Ovary (tissue), 9 donors: Measurements from ENCODE around the gene NDUFA3. TPM values are rescaled to one million over a fixed set of nuclear protein-coding genes. Genes with fewer than 3 reads are reported as not detected.

Experiments
- DNase-seq, 5 donors: peaks; one replicate each; pipeline ENCODE4 v3.0.0-alpha.2; 2019 to 2020
- H3K27ac ChIP-seq, 2 donors: fragments of 200-600 bp; one replicate each; pipeline versions ENCODE4 v1.5.1 to v1.8.0; 2019 to 2022
- H3K27me3 ChIP-seq: fragments of 200-600 bp; one replicate; pipeline ENCODE4 v1.8.0; 2022
- H3K36me3 ChIP-seq: fragments of 200-600 bp; sonication (generic); one replicate; pipeline ENCODE4 v1.5.1; 2019
- H3K4me1 ChIP-seq: one replicate; pipeline ENCODE4 v1.8.1; 2013; ENCODE audit warnings: mild to moderate bottlenecking, moderate library complexity; ENCODE audit not compliant: insufficient read depth
- H3K4me3 ChIP-seq: fragments of 200-600 bp; sonication (generic); one replicate; pipeline ENCODE4 v1.5.1; 2017
- H3K9me3 ChIP-seq, 2 donors: fragments of 200-600 bp in 1 of 2; sonication (generic) in 1 of 2; one replicate each; pipeline versions ENCODE4 v1.5.1 to v1.8.1; 2013 to 2019; ENCODE audit warnings: mild to moderate bottlenecking in 1 of 2, moderate library complexity in 1 of 2
- EP300 ChIP-seq: sonication (generic); formaldehyde crosslinking; IDR thresholded peaks from one replicate; pipeline ENCODE4 v1.6.1; 2017; ENCODE audit warnings: antibody characterized with exemption
- POLR2A ChIP-seq: fragments of 450-650 bp; IDR thresholded peaks from one replicate; pipeline ENCODE4 v1.6.1; 2017; ENCODE audit warnings: antibody characterized with exemption, mild to moderate bottlenecking, moderate library complexity
- WGBS, 3 donors: extraction: QIAGEN DNeasy Blood & Tissue Kit in 1 of 3; methylation state at CpG; one replicate each; pipeline versions ENCODE4 v1.1.5 to v1.1.7; 2013 to 2017; 5-methylcytosine and 5-hydroxymethylcytosine counted together
- intact Hi-C, 4 donors: fragments of 100-400 bp; cut with DNase I; formaldehyde crosslinking; loops; one replicate each; pipeline versions ENCODE4 v1.11.0 to v1.15.1; 2022 to 2023
- polyA plus RNA-seq, 2 donors: library from polyadenylated mRNA; stranded (reverse); fragments of 200-250 nt in 1 of 2; fragments of 350-450 nt in 1 of 2; fragmentation: Illumina TruSeq in 1 of 2; extraction: RNeasy Lipid Tissue Mini Kit (QIAGEN cat#74804) in 1 of 2; gene quantifications; one replicate each; pipeline ENCODE4 v1.2.3, GENCODE V29; 2013 to 2014
- total RNA-seq, 7 donors: library from RNA; depleted of rRNA in 2 of 7; stranded (reverse); fragments of >200 nt in 2 of 7; fragmentation: NEBNext Ultra II Directional in 3 of 7; extraction: Animal tissue kit (Norgen Biotek cat#: 25700) in 3 of 7; gene quantifications; one replicate each; pipeline versions ENCODE4 v1.1.0 to v1.2.4, GENCODE V29; 2016 to 2023
- TF ChIP-seq, protein P1 (sequence below), 3 donors: fragments of 450-650 bp in 2 of 3; fragments of 200-600 bp in 1 of 3; IDR thresholded peaks; one replicate each; pipeline versions ENCODE4 v1.5.1 to v1.8.0; 2016 to 2022; ENCODE audit warnings: antibody characterized with exemption in 3 of 3, mild to moderate bottlenecking in 1 of 3
- donor health status: DM: no; HTN: no; CAD: no; lungs with moderate emphysema.
- donor health status: DM: no; HTN: no; CAD: no.
- donor health status: Bipolar disorder and iron deficiency.
- donor health status: DM: yes; HTN: yes; CAD: no.
- donor health status: DM: no; HTN: no; CAD: no.
- donor health status: DM: yes; HTN: yes; CAD: no.

Gene NDUFA3
- total and polyA plus RNA-seq, 9 donors = 6.2 to 110 (median 82.1) TPM

DNA sequence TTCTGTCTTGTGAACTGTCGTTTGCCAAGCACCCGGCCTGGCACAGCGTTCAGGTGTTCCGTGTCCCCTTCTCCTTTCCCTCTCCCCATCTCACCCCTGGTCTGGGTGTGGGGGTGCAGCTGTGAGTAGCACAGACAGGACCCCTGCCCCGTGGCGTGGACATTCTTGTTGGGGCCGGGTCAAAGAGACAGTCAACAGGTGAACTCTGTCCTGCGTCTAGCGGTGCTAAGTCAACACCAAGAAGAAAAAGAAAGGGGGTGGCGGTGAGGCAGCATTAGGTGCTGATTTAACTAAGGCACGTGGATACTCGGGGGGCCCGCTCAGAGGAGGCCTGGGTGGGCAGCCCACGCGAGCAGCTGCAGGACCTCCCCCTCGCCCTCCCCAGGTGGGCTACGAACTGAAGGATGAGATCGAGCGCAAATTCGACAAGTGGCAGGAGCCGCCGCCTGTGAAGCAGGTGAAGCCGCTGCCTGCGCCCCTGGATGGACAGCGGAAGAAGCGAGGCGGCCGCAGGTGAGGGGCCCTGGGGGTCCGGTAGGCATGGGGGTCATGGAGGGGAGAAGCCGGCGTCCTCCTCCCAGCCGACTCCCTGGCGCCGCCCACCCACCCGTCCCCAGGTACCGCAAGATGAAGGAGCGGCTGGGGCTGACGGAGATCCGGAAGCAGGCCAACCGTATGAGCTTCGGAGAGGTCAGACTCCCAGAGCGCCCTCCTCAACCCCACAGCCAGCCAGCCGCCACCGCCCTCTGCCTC, 25.2 kb downstream of the NDUFA3 start:
- intact Hi-C loops = no loop called here
- TF ChIP-seq POLR2A (no peak), EP300 (no peak)
- TF ChIP-seq, protein P1, sequence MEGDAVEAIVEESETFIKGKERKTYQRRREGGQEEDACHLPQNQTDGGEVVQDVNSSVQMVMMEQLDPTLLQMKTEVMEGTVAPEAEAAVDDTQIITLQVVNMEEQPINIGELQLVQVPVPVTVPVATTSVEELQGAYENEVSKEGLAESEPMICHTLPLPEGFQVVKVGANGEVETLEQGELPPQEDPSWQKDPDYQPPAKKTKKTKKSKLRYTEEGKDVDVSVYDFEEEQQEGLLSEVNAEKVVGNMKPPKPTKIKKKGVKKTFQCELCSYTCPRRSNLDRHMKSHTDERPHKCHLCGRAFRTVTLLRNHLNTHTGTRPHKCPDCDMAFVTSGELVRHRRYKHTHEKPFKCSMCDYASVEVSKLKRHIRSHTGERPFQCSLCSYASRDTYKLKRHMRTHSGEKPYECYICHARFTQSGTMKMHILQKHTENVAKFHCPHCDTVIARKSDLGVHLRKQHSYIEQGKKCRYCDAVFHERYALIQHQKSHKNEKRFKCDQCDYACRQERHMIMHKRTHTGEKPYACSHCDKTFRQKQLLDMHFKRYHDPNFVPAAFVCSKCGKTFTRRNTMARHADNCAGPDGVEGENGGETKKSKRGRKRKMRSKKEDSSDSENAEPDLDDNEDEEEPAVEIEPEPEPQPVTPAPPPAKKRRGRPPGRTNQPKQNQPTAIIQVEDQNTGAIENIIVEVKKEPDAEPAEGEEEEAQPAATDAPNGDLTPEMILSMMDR (IDR thresholded peaks at IDR 0.05) = no peak
- WGBS, 3 donors = 87 to 94% (median 89%) methylated on average over 44 of the region's 44 CpGs

DNA sequence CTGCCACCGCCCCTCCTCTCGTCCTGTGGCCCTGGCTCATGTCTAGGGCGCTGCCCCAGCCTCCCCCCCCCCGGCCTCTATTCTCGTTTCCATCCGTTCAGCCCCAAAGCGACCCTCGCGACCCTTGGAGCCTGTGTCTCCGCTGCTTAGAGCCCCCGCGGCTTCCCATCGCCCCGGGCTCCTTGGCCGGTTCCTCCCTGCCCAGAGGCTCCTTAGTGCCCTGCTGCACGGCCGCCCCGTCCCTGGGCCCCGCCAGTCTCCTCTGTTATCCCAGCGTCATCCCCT, 25.7 kb downstream of the NDUFA3 start:
- 86 to 88% (median 88%) methylated on average over 20 of the region's 20 CpGs for WGBS, 3 donors
- TF ChIP-seq, protein P1 (IDR thresholded peaks at IDR 0.05) = no peak
- TF ChIP-seq POLR2A = no peak
- no peak for TF ChIP-seq EP300
- Histone ChIP-seq H3K36me3 (no peaks in the 10 kb centered on the region), H3K9me3 (no peaks in the 10 kb centered on the region), H3K27me3 (no peaks in the 10 kb centered on the region), H3K4me1 (no peaks in the 10 kb centered on the region), H3K4me3 (no peak overlapping the region), H3K27ac (no peak overlapping the region)
- no peak for DNase-seq
- intact Hi-C loops = no loop called here

More for the DNA sequence above, 25.2 kb downstream of the NDUFA3 start:
- H3K4me3 ChIP-seq = no peak overlapping the region
- no peaks in the 10 kb centered on the region for H3K9me3 ChIP-seq
- H3K27me3 ChIP-seq = no peaks in the 10 kb centered on the region
- no peaks in the 10 kb centered on the region for H3K36me3 ChIP-seq
- H3K27ac ChIP-seq = no peak overlapping the region
- no peak for DNase-seq
- no peaks in the 10 kb centered on the region for H3K4me1 ChIP-seq

- H3K9me3 ChIP-seq = no peaks in the 10 kb centered on the region
- DNase-seq = no peak
- intact Hi-C loops = no loop called here
- TF ChIP-seq, protein P1 (IDR thresholded peaks at IDR 0.05) = no peak
- TF ChIP-seq EP300 = no peak
- TF ChIP-seq POLR2A = no peak
- H3K36me3 ChIP-seq = no peaks in the 10 kb centered on the region
- no peaks in the 10 kb centered on the region for H3K4me1 ChIP-seq
- H3K27me3 ChIP-seq = no peaks in the 10 kb centered on the region
- H3K4me3 ChIP-seq = no peak overlapping the region
- WGBS, 3 donors = 93 to 95% (median 93%) methylated on average over 40 to 41 of the region's 41 CpGs
- no peak overlapping the region for H3K27ac ChIP-seq
Measured at GRCh38 chr19:54128796-54129616, 26.4 kb downstream of the NDUFA3 start.

- intact Hi-C loops = no loop called here
- H3K36me3 ChIP-seq = no peaks in the 10 kb centered on the region
- no peaks in the 10 kb centered on the region for H3K27me3 ChIP-seq
- 93 to 95% (median 94%) methylated on average over 4 to 20 of the region's 20 CpGs for WGBS, 3 donors
- no peaks in the 10 kb centered on the region for H3K9me3 ChIP-seq
- DNase-seq = no peak
- no peak overlapping the region for H3K27ac ChIP-seq
- no peaks in the 10 kb centered on the region for H3K4me1 ChIP-seq
- TF ChIP-seq EP300 = no peak
- no peak for TF ChIP-seq POLR2A
- TF ChIP-seq, protein P1 (IDR thresholded peaks at IDR 0.05) = no peak
- H3K4me3 ChIP-seq = no peak overlapping the region
Measured at GRCh38 chr19:54129617-54129996, 27.0 kb downstream of the NDUFA3 start.
